Amniotic epithelial cell (primary cell): ENCODE measurements around the gene FBXO24.

ENCODE experiments used
- DNase-seq: peaks from one replicate; pipeline ENCODE4 v3.0.0-alpha.2; 2010; ENCODE audit warnings: low read depth

The FBXO24 gene

DNA sequence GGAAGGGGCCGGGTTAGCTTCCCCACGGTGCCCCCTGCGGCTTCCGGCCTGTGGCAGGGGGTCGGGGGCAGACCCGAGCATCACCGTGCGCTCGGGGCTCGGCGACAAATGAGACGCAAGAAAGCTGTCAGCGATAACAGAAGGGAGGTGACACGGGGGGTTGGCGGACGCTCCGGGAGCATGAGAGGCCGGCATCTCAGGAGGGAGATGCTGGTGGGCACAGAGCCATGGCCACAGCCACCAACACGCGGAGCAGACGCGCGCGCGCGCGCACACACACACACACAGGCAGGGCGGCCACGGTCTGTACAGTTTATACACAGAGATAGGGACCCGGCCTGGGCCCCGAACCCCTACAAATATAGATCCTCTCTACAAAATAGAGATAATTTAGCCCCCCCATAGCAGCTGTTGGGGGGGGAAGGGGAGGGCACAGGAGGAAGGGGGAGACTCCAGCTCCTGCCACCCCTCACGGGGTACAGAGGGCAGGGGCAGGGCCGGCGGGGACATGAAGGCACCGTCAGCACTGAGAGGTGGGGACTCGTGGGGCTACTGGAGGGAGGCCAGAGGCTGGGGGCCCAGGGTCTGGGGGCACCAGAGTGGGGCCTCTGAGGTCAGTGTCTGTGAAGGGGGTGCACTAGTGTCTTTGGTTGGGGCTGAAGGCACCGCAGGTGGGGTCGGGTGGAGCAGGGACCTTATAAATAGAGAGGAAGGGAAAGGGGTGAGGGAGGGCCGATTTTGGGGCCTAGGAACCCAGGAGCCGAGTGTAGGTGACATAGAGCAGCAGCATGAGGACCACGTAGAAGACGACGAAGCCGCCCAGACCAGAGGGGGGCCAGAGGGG, 11.5 kb upstream of the FBXO24 start:
- DNase-seq, result no peak

DNA sequence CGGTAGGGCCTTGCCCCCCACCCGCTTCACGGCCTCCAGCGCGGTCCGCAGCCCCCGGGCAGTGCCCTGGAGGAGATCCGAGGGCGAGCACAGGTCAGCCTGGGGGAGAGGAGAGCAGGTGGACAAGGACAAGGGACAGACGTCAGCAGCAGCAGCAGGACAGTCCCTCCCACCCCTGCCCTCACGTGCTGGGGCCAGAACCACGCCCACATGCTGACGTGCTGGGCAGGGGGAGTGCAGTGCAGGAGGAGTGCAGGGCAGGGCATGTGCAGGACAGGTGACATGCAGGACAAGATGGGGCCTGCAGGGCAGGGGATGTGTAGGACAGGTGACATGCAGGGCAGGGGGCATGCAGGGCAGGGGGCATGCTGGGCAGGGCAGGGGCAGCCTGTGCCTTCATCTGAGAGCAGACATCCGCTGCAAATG, 10.9 kb upstream of the FBXO24 start:
- no peak for DNase-seq

DNA sequence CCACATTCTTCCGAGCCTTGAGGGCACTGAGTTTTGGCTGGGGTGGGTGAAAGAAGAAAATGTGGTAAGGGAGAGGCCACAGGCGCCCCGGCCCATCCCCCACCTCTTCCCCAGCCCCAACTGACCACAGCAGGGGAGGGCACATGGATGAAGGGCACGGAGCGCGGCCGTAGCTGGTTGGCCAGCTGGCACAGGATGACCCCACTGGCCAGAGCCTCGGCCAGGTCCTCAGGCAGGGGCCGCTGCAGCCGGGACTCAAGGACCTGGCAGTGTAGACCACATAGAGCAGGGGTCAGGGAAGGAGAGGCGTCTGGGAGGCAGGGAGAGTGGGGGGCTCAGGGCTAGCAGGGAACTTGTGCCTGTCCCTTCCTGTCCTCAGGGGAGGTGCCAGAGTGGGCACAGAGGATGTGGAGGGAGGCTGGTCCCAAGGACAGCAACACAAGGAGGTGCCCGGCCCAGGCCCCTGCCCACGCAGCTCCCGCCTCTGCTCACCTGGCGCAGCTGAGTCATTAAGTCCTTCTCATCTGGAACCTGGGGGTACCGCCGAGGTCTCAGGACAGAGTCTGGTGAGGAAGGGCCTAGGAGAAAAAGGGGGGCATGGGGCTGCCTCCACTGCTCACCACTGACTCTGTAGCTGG, 10.3 kb upstream of the FBXO24 start:
- no peak for DNase-seq

DNA sequence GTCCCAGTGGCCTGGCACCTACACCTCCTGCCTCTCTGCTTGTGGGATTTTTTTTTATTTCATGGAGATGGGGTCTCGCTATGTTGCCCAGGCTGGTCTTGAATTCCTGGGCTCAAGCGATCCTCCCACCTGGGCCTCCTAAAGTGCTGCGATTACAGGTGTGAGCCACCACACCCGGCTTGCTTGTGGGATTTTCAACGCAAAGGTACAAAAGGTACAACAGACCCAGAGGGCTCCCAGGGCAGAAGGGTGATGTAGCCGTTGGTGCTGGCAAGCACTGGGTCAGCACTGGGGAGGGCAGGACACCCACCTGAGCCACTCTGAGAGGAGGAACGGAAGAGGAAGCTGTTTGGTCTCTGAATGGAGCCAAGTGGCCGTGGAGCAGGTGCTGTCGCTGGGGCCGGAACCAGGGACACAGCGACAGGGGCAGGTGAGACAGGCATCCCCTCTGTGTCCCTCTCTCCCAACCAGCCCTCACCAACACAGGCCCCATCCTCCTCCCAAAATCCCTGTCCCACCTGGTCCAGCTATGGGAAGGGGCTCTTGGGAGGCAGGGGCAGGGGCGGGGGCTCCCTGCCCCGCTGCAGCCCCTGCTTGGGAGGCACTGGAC, 9.6 kb upstream of the FBXO24 start:
- no peak for DNase-seq

DNA sequence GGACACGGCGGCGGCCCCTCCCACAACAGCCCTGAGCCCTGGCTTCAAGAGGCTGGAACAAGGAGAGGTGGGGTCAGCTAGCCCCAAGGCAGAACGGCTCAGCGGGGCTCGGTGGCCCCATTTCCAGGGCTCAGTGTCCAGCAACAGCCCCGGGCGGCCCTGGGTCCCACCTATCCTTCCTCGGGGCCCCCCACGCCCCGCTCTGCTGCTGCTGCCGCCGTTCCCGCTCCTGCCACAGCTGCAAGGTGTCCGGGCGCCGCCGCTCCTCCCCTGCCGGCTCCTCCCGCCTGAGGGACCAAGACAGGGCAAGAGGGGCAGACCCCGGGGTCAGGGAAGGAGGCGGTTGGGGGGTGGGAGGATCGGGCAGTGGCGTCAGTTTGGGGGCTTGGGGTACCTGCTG, 9.0 kb upstream of the FBXO24 start:
- no peak for DNase-seq

DNA sequence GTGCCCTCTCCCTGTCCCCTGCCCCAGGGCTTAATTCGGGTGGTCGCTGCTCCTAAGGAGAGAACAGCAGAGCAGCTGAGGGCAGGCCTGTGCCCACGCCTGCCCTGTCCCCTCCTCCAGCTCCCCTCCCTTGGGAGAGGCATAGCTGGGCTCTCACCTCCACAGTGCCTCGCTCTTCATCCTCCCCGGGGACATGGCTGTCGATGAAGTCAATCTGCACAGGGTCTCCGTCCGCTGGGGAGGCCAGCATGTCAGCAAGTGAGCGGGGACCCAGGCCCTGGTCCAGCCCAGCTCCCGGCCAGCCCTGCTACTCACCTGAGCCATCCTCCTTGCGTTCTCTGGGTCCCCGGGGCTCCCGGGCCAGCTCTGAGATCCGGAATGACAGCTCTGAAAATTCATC, 8.6 kb upstream of the FBXO24 start:
- no peak for DNase-seq

DNA sequence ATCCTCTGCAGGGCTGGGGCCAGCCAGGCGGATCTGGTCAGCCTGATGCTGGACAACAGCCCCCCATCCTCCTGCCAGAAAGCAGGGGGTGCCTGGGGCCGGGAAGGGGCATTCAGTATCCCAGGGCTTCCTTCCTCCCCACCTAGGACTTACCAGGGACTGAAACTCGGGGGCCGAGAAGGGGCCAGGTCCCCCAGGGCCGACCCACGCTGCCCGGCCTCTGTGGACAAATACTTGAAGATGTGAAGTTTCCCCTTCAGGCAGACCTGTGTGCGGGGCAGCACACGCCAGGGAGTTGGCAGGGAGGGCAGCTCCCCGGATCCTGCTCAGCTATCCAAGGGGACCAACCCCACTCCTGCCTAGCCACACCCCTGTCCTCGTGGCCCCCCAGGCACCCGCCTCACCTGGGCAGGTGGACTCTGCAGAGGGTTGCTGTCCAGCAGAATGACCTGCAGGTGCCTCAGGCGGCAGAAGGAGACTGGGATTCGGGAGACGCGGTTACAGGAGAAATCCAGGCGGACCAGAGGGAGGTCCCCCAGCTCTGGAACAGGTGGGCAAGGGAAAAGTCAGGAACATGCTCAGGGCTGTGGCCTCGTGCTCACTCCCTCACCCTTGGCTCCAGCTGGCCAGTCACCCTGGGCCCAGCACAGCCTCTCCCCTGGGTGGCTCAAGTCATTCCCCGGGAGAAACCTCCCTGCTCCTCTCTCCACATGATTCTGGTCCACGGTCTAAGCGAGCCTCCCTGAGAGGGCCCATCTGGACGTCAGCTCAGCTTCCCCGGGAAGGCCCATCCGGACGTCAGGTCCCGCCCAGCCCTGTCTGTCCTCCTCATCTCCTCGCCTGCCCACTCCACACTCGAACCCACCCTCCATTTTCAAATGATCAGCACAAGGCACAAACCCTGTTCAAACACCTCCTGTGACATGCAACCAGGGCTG, 7.6 kb upstream of the FBXO24 start:
- no peak for DNase-seq

DNA sequence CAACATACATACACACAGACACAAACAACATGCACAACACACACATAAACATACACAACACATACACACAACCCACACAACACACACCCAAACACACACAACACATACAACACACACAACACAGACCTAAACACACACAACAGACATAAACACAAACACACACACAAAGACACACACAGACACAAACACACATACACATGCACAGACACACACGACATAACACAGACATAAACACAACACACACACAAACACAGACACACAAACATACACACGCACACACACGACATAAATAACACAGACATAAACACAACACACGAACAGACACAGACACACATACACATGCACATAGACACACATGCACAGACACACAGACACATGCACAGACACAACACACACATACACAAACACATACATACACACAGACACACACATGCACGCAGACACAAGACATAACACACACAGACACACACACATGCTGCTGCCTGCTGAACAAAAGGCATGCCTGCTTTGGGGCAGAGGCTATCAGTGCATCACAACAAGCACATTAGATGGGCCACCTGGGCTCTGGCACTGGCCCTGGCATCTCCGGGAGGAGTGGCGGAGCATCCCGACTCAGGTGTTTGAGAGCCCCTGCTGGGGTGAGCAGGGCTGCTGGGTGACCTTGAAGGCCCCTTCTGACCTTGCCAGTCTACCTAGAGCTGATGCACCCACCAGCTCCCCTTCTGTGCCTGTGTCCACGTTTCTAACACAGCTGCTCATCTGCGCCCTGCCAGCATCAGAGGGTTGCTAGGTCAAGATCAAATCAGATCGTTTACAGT, 5.5 kb upstream of the FBXO24 start:
- DNase-seq, result no peak

DNA sequence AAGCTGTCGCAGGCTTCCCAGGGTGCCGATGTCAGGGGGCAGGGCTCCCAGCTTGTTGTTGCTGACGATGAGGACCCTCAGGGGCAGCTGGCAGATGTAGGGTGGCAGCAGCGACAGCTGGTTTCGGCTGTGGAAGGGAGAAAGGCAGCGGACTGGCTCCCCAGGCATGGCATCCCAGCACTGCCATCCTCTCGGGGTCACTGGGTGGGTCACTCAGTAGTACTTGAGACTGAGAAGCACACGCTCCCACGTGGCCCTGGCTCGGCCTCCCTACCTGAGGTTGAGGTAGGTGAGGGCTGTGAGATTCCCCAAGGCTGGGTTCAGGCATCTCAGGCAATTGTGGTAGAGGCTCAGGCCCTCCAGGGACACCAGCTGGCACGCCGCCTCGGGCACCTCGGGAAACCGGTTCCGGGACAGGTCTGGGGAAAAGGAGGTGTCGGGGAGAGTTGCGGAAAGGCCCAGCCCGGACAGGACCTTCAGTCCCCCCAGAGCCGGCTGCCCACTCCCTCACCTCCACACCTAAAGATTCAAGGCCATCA, 4.0 kb upstream of the FBXO24 start:
- no peak for DNase-seq

DNA sequence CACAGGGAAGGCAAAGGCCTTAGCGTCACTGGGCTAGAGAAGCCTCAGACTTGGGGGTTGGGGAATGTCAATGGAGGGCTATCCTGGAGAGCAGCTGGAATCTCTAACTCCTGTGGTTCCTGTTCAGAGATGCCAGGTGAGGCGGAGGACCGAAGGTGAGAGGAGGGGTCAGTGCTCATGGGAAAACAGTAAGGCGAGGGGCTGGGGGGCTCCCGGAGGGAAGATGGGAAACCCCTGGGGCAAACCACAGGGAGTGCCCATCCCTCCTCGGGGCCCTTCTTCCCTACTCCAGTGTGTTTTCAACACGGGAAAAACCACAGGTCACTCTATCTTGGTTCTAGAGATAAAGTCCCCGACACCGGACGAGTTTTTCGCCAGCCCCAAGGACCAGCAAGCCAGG, 3.5 kb upstream of the FBXO24 start:
- no peak for DNase-seq

DNA sequence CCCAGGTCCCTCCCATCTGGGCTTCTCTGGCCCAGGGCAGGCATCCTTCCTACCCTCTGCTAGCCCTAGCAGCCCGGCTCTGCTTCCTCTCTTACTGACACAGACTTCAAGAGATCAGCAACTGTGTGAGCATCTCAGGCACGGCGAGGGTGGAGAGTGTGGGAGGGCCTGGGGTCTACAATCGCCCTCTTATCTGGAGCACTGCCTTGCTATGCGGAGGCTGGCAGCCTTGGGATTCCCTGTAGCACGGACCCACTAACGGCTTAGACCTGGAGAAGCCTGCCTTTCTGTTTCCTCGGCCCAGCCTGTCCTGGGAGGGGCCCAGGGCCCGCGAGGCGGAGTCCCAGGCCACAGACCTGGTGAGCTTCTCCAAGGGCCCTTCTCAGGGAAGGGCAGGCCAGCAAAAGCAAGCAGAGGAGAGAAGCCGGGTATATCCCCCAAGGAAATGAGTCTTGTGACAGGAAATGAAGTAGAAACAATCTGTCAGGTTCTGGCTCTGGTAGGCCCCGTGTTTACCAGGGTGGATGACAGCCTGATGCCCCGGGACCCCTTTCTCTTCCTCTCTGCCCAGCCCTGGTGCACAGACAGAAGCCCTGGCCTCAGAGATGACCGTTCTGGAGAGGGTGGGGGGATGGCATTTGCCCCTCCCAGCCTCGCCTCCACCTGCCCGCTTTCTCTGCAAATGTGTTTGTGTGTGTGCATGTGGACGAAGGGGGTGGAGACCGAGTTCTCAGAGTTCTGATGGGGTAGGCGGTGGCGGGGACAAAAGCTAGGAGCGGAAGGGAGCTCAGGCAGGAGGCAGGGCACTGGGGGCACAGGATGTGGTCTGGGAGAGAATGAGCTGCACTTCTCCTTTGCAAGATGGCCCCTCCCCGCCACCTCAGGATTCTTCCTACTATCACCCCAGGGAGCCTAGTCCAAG, 2.7 kb upstream of the FBXO24 start:
- peak; percentile 86 for DNase-seq

DNA sequence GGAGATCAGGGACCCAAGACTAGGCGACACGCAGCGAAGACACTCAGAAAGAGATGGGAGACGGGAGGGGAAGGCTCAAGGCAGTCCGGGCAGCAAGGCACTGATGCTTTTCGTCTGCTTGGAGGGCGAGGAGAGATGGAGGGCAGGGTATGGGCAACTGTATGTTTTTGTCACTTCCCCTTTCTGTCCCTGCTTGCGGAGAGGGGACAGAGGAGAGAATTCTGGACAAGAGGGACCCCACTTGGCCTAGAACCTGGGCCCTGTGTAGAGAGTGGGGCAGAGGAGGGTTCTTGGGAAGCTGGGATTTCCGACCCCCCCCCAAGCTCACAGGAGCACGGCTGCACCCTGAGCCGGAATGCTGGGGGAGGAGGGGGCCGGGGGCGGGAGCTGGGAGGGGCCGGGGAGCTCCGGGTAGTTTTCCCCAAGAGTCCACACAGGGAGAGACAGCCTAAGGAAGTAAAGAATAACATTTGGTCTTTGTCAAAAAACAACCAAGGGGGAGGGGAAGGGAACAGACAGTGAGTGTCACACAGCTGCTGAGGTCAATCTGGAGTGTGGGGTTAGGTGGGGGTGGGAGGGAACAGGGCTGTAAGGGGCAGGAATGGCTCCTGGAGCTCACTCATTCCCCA, 2.0 kb upstream of the FBXO24 start:
- no peak for DNase-seq

DNA sequence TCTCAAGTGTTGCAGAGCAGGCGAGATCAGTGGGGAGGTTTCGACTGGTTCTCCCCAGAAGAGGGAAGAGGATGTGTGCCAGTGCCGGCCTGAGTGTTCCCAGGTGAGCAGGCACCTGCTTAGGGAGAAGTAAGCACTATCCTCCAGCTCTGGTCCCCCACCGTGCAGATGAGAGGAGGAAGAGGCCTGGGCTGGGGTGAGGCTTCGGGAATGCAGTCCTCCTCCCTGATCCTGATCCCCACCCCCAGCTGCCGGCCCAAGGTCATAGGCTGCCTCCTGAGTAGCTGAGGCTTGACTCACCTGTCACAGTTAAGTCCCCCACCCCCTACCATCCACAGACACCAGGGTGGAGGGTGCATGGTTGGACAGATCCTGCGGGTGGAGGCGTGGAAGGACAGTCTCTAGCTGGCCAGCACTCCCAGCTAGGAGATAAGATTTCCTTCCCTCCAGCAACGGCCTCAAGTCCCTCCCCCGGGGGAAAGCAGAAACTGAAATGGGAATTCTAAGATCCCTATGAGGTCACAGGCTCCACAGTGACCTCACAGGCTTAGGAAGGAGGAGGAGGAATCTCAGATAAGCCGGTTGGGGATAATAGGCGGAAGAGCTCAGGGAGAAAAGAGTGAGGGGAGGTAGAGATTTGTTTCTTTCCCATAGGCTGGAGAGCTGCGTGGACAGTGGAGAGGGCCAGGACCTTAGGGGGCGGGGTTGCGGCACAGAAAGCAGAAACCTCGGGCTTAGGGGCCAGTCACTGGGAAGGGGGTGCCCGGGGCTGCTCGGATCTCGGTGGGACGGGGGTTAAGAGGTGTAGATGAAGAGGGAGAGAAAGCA, 1.2 kb upstream of the FBXO24 start:
- peak; percentile 94 for DNase-seq

DNA sequence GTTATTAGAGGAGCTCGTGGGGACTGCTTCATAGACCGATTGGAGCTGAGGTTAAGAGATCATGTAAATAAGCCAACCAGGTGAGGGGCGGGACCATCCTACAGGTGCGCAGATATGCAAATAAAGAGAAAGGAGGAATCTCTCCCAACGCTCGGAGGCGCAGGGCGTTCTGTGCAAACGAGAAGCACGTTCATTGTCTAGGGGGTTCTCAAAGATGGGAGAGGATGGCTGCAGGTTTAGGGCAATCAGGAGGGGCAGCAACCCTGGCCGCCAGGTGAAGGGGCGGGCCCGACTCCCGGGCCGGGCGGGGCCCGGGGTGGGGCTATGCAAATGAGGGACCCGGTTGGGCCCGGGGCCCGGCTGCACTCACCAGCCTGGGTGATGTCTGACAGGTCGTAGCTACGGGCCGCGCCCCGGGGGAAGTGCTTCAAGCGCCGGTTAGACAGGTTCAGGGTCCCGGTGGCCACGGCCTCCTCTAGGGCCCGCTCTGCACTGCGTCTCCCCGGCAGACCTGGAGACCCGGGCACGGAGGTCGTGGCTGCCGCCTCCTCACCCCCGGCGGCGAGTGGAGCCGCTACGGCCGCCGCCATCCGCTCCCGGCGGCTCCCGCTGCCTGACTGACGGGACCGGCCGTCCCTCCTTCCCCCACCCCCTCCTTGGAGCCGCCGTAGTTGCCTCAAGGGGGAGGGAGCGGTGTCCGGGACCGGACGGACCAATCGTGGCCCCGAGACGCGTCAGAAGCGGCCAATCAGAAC, 440 bp upstream of the FBXO24 start, which contains the start of gene LRCH4:
LRCH4 (minus strand) TSS at position 619 of the 755 bp plus-strand sequence; CDS start at position 590, 29 bp downstream.
- no peak for DNase-seq

DNA sequence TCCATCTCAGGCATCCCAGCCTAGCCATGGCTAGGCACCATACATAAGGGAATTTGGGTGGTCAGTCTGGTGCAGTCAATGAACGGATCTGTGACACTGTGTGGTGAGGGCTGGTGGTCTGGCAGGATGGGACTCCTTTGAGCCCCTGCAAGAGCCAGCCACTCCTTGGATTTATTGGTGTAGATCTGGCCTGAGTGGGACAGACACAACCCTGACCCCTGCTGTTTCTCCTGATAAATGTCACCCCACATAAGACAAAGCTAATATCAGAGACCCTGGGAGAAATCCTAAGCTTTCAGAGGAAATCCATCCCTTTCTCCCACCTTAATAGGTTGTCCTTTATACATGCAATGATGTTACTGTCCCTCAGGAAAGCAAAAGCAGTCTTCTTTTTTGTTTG, 2.3 kb downstream of the FBXO24 start:
- DNase-seq, result no peak

DNA sequence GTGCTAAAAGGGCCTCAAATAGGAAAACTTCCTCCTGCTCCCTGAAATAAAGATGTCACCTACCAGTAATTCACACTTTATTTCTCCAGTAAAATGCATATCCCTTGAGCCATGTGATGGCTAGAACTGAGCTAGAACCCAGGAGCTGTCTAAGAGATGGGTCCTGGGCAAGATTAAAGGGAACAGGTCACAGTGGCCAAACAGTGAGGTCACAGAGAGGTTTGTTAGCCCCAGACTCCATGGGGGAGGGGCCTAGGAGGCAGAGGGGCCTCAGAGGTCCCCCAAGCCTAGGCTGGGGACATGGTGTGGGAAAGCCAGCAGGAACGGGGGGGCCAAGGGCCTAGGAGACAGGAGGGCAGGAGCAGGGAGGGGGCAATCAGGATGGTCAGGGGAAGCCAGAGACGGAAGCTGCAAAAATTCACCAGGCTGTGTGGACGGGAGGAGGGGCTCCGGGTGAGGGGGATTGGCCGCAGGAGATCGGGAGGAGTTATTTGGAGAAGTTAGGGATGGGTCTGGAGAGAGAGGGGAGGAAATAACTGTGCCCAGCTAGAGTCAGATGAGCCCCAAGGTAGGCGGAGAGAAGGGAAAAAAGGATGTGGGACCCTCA, 3.3 kb downstream of the FBXO24 start:
- DNase-seq, result no peak

DNA sequence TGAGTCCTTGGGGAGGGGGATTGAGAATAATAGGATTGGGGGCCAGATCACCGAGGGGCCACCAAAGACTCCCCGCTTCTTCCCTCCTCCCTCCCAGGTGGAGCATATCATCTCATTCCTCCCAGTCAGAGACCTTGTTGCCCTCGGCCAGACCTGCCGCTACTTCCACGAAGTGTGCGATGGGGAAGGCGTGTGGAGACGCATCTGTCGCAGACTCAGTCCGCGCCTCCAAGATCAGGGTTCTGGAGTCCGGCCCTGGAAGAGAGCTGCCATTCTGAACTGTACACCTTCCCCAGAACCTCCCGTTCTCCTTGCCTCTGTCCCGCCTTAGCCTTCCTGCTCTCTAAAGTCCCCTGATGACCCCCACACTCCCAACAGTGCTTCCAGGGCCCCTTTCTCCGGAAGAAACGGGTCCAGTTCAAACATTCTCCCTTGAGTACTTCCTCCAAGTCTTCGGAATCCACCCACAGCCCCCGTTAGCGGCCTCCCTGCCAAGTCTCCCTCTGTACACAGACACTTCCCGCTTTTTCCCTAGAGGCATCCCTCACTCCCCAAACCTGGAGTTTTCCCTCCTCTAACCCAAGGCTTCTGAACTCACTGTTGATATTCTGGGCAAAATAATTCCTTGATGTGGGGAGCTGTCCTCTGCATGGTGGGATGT, 4.1 kb downstream of the FBXO24 start:
- DNase-seq, result no peak
